Measurements from ENCODE around the gene EHBP1L1.

The EHBP1L1 gene

GRCh38 chr11:65575568-65576231 lies at the start of gene EHBP1L1:
Gene EHBP1L1 (plus strand): TSS chr11:65576053. CDS start chr11:65576303, 250 bp downstream.
- DNase-seq, result peak in 1 of 2 experiments; percentile 75

- no peak for DNase-seq
These were observed 49.1 kb upstream of the EHBP1L1 start for GRCh38 chr11:65526744-65527143.

DNA sequence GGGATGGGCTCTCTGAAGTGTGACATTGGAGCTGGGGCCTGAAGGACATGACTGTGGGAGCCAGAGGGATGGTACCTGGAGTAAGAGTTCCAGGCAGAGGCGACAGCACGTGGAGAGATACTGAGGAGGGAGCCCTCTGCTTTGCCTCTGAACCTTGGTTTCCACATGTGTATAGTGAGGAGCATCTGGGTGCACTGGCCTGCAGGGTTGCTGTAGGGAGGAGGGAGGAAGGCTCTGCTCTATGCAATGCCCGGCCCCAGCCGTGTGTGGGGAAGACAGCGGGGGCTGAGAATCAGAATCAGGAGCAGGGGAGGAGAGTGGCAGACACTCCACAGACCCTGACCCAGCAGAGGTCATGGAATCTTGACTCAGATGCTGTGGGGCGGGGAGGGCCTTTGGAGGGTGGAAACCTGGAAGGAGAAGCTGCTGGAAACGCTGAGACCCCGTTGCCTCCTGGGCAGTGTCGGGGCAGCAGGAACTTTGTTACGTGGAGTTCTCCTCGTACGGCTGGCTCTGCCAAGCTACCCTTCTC lies 47.0 kb upstream of the EHBP1L1 start:
- DNase-seq, result no peak

- no peak for DNase-seq
These were observed 46.2 kb upstream of the EHBP1L1 start for GRCh38 chr11:65529475-65530156.

DNA sequence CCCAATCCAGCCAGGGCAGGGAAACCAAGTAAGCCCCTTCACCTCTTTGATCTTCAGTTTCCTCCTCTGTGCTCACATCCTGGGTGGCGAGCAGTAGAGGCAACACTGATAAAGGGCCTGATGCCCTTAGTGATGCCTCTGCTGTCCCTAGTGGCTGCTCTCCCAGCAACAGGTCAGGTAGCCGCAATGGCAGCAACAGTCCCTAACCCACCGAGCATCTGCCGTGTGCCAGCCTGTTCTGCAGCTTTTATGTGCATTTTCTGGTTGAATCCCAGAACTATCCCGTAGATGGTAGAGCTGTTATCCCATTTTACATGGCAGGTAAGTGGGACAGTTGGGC lies 45.7 kb upstream of the EHBP1L1 start:
- DNase-seq, result peak; percentile 9 to 46

DNA sequence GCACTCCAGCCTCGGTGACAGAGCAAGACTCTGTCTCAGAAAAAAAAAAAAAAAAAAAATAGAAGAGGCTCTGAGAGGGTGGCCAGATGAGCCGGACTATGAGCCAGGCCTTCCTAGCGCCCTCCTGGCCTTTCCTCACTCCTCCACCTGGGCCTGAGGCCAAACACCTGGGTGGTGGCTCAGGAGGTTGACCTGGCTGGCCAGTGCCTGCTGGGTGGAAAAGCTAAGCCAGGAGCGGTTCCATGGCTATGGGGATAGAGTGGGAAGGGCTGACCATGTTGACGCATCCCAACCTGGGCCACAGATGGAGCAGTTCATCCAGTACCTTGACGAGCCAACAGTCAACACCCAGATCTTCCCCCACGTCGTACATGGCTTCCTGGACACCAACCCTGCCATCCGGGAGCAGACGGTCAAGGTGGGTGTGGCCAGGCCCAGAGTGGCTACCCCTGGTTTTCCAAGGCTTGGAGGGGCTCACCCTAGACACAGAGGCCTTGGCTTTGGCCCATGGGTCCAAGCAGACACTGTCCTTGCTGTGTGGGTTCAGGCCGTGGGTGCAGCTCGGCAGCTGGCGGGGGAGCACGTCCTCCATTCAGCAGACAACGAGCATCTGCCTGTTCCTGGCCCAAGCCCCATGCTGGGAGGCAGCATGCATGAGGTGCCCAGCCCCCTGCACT lies 43.3 kb upstream of the EHBP1L1 start:
- no peak for DNase-seq

GRCh38 chr11:65535102-65535501 lies 40.8 kb upstream of the EHBP1L1 start:
- no peak for DNase-seq

DNA sequence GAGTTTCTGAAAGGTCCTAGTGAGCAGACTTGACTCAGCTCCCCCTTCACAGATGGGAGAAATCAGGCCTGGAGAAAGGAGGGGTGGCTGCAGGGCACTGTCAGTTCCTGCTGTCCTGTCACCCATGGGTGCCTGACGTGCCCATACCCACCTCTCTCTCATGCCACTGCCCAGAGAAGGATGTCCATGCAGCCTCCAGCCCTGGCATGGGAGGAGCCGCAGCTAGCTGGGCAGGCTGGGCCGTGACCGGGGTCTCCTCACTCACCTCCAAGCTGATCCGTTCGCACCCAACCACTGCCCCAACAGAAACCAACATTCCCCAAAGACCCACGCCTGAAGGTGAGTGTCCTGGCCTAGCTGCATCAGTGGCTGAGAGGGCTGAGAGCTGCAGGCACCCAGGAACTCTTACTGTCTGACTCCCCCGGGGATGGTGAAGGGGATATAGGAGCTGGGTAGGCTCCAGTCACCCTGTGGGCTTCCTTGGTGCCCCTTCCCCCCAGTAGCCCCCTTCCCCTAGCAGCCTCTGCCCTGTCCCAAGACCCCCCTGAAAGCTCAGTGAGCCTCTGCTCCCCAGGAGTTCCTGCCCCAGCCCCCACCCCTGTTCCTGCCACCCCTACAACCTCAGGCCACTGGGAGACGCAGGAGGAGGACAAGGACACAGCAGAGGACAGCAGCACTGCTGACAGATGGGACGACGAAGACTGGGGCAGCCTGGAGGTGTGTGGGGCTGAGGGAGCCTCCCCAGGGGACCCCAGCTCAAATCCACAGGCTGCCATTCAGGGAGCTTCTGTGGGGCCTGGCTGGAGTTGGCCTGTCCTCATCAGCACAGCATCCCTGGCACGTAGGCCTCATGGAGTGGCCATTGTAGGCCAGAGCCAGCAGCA lies 39.2 kb upstream of the EHBP1L1 start:
- no peak for DNase-seq

DNA sequence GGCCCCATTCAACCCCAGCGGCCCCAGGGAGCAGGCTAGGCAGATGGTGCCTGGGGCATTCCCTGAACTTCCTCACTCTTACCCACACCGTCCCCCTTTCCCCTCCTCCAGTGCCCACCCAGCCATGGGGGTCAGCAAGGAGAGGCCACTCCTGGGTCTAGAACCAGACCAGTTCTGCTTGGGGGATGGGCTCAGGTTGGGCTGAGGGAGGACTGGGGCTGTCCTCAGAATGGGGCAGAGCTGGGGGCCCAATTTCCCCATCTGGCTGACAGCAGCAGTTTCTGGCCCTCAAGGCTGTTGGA lies 38.6 kb upstream of the EHBP1L1 start:
- no peak for DNase-seq

DNA sequence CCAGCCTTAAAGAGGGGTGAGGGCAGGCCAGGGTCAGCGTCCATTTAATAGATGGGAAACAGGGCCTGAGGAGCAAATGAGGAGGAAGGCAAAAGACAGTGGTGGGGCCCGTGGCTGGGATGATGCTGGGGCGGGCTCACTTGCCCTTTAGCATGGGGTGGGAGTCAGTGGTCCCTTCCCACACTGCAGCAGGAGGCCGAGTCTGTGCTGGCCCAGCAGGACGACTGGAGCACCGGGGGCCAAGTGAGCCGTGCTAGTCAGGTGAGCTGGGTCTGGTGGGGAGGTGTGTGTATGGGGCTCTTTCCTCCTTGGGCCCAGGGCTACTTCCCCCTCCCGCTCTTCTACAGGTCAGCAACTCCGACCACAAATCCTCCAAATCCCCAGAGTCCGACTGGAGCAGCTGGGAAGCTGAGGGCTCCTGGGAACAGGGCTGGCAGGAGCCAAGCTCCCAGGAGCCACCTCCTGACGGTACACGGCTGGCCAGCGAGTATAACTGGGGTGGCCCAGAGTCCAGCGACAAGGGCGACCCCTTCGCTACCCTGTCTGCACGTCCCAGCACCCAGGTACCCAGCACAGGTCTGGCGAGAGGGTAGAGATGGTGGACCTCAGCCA lies 38.1 kb upstream of the EHBP1L1 start:
- DNase-seq, result no peak

DNA sequence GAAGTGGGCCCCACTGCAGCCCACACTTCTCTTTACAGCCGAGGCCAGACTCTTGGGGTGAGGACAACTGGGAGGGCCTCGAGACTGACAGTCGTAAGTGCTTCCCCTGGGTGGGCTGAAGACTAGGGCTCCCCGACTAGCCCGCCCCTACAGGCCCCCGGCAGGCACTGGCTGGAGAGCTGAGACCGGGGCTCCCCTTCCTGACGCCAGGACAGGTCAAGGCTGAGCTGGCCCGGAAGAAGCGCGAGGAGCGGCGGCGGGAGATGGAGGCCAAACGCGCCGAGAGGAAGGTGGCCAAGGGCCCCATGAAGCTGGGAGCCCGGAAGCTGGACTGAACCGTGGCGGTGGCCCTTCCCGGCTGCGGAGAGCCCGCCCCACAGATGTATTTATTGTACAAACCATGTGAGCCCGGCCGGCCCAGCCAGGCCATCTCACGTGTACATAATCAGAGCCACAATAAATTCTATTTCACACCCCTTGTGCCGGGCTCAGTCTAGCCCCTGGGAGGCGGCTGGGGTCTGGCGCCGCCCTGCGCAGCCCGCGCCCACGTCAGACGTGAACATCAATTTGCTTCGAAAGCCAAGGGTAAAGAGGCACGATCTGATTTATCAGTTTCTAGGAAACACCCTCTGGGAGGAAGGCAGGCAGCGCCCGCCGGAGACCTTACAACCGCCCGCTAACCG lies 37.5 kb upstream of the EHBP1L1 start:
- DNase-seq, result no peak

DNA sequence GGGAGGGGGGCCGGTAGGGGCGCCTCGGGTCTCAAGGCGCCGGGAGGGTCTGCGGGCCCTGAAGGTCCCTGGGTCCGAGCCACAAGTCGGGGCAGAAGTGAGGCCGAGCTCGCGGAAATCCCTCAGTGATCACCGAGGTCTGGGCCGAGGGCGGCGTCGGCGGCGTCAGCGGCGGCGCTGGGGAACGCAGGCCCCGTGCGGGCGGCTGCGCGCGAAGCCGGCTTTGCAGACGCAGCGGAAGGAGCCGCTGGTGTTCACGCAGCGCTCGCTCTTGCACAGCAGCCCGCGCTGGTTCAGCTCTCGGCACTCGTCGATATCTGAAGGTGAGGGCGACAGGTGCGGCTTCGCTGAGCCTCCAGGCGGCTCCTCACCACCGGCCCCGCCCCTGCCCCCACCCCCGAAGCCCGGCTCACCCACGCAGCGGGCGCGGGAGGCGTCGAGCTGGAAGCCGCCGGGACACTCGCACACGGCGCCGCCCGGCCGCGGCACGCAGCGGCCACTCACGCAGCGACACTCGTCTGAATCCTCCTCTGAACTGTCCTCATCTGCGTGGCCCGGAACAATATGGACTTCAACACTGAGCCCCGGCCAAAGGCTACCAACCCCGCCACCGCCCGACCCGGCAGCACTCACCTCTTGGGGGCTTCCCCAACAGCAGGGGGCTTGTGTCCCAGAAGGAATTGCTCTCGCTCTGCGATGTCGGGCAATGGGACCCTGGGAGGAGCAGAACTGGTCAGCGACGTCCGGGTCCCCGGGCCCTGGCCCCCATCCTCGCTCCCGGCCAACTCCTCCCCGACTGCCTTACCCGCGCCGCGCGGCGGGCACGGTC lies 36.7 kb upstream of the EHBP1L1 start:
- DNase-seq, result peak in 1 of 2 experiments; percentile 86

- peak; percentile 42 to 93 for DNase-seq
These were observed 36.0 kb upstream of the EHBP1L1 start for GRCh38 chr11:65539744-65540289.

GRCh38 chr11:65540290-65541092 lies 35.4 kb upstream of the EHBP1L1 start:
- DNase-seq, result peak; percentile 91 to 97

GRCh38 chr11:65541093-65541982 lies 34.5 kb upstream of the EHBP1L1 start:
- no peak for DNase-seq

- DNase-seq, result no peak
These were observed 33.0 kb upstream of the EHBP1L1 start for GRCh38 chr11:65542738-65543390.

DNA sequence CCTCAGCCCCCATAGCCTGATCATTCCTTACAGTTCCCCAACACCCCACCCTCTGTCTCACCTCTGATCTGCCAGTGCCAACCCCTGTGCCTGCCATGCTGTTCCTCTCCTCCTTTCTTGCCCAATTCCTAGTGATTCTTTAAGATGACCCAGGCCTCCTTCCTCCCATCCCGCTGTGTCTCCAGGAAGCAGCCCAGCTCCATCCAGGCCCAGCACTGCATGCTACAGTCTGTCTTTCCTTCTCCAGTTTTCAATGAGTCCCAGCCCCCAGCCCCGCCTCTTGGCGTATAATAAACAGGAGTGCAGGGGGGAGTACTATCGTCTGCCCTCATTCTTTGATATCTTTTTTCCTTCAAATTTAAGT lies 30.0 kb upstream of the EHBP1L1 start:
- DNase-seq, result no peak

DNA sequence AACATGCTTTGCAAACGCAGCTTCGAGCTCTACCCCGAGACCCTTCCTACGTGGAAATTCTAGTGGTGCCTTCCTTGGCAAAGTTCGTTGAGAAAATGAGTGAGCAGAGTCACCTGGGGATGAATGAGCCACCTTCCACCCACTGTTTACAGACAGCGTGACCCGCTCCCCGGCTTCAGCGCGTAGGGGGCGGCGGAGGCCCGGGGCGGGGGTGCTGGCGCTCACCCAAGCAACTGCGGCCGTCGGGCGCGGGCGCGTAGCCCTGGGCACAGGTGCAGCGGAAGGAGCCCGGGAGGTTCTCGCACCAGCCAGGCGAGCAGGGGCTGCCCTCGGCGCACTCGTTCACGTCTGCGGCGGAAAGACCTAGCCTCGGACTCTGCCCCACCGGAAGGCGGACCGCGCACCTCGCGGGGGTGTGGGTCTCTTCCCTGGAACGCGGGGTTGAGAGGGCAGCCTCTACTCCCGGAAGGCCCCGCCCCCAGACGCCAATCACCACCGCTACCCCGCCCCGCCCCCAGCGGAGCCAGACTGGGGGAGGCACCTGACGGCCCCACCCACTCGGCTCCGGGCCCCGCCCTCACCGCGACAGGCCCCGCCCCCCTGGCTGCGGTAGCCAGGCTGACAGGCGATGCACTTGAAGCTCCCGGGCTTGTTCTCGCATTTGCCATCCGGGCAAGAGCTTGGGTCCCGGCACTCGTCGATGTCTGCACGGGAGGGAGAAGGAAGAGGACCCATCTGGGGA lies 29.5 kb upstream of the EHBP1L1 start:
- DNase-seq, result peak; percentile 75 to 97

Measured in NCI-H526 (cell line).